Measurements from ENCODE around the gene PPM1J. TPM values are rescaled to one million over a fixed set of nuclear protein-coding genes. Genes with fewer than 3 reads are reported as not detected.

Gene PPM1J, protein sequence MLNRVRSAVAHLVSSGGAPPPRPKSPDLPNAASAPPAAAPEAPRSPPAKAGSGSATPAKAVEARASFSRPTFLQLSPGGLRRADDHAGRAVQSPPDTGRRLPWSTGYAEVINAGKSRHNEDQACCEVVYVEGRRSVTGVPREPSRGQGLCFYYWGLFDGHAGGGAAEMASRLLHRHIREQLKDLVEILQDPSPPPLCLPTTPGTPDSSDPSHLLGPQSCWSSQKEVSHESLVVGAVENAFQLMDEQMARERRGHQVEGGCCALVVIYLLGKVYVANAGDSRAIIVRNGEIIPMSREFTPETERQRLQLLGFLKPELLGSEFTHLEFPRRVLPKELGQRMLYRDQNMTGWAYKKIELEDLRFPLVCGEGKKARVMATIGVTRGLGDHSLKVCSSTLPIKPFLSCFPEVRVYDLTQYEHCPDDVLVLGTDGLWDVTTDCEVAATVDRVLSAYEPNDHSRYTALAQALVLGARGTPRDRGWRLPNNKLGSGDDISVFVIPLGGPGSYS
- total RNA-seq, result 0.43 and 0.65 TPM in 2 replicates

DNA sequence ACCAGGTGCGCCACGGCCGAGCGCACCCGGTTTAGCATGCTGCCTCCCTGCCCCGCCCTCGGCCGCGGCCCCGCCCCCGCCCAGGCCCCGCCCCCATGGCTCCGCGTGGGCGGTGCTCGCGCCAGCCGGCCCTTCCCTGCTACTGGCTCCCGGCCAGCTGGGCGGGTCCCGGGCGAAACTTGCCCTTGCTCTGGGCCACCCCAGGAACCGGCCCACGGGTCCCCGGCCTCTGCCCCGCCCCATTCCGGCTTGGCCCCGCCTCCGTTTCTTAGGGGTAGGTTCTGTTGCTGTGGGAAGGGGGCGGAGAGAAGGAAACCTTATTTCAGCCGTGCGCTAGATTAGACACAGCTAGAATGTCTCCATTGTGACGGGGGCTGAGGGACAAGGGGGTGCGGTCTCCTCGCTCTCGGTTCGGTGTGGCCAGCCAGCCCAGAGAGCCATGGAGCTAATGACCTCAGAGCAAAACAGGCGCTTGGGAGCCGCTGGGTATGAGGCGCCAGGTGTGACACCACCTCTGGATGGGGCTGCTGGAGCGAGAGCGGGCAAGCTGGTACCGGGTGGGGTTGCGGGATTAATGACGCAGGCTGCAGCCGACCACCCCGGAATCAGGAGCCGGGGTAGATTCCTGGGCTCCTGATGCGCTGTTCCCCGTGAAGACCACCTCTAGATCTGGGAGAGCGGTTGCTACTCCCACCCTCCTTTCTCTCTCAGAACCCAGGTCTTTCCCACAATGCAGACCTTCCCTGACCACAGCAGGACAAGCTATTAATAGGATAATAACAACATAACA lies at the start of gene PPM1J:
Gene PPM1J (minus strand): TSS at position 69 of the 790 bp plus-strand sequence. CDS start 31 bp downstream, at position 38.

DNA sequence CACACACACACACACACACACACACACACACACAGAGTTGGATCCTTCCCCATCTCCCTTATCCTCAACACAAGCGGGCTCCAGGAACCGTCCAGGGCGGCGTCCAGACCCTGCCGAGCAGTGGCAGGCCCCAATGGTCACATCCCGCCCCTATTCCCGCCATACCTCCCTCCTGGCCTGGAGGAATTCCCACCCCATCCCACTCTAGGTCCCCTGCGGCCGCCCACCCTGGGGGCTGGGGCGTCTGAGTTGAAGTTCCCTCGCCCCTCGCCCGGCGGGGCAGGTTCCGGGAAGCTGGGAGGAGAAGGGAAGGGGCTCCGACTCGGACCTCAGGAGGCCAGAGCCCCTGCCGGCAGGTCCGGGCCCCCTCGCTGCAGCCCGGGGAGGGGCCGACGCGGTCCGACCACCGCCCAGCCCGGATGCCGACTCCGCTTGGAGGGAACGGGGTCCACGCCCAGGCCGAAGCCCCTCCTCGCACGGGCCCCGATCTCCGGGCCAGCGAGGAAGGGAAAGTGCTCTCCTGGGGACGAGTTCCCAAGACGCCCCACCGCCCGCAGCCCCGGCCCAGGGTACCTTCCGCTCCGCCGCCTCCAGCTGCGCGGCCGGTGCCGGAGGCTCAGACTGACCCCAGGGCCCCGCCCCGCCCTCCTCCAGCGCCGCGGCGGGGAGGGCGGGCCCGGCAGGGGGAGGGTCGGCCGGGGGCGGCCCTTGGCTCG lies 8.5 kb downstream of the PPM1J start, which contains the start of gene RHOC:
Gene RHOC (minus strand): TSS at position 623 of the 716 bp plus-strand sequence. CDS start 3,328 bp downstream, outside the sequence.

DNA sequence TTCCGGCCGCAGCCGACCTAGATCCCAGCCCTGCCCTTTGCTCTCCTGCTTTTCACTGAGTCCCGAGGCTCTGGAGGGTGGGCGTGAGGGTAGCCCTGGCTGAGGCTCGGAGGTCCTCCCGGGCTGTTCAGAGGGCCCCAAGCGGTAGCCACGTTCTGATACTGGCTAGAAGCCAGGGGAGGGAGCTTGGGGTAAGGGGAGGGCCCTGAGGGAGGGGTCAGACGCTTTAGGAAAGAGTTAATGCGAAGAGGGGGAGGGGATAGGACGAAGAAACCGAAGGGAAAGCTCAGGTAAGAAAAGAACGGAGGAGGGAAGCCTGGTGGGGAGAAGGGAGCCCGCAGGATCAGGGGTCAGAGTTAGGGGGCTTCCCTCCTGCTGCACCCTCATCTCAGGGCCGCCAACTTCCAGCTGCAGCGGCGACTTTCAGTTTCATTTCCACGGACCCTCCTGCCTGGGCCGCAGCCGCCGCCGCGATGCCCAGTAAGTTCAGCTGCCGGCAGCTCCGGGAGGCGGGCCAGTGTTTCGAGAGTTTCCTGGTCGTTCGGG lies 40.6 kb downstream of the PPM1J start, which contains the start of gene MOV10:
Gene MOV10 (plus strand): TSS at position 220 of the 546 bp plus-strand sequence. CDS start 254 bp downstream, at position 474.

Other genes starting within 250 kb of the PPM1J start
- gene WNT2B, start 206.4 kb downstream of the PPM1J start, total RNA-seq, result 1.0 and 1.1 TPM in 2 replicates
- 12.6 and 18.2 TPM in 2 replicates for gene ST7L, start 96.2 kb downstream of the PPM1J start, total RNA-seq
- 178 and 197 TPM in 2 replicates for gene CAPZA1, start 95.5 kb downstream of the PPM1J start, total RNA-seq
- gene MOV10, start 40.7 kb downstream of the PPM1J start, total RNA-seq, result 33.2 and 34.9 TPM in 2 replicates
- gene RHOC, start 8.2 kb downstream of the PPM1J start, total RNA-seq, result 383 and 479 TPM in 2 replicates
- gene SLC16A1, start 240.9 kb upstream of the PPM1J start, total RNA-seq, result 77.1 and 116 TPM in 2 replicates

Data from dermis lymphatic vessel endothelial cell (primary cell).